GM23338 (cell line): ENCODE measurements around the gene ZNF605. TPM values are rescaled to one million over a fixed set of nuclear protein-coding genes. Genes with fewer than 3 reads are reported as not detected.
A peak's percentile ranks its signal among the peaks of the same experiment; 100 is the strongest.

Experiments
- ATAC-seq: fragments of 200-7000 bp; cut with Tn5 transposase; 3 replicates; pipeline ENCODE4 v1.9.1; 2020
- DNase-seq: peaks from one replicate; pipeline ENCODE4 v3.0.0-alpha.2; 2015; ENCODE audit warnings: low spot score
- H2AFZ ChIP-seq: fragments of 200-600 bp; sonication (generic); 2 replicates; pipeline ENCODE4 v1.8.0; 2016; ENCODE audit warnings: antibody characterized with exemption, mild to moderate bottlenecking, moderate library complexity
- H3F3A ChIP-seq: fragments of 200-600 bp; sonication (generic); replicated peaks from 2 replicates; pipeline ENCODE4 v1.8.0; 2017; ENCODE audit warnings: antibody characterized with exemption, mixed run types, low read depth
- H3K27ac ChIP-seq: fragments of 200-600 bp; sonication (generic); 2 replicates; pipeline ENCODE4 v1.6.1; 2016; ENCODE audit warnings: low read depth
- H3K27me3 ChIP-seq: fragments of 200-600 bp; sonication (generic); 2 replicates; pipeline ENCODE4 v1.8.0; 2016; ENCODE audit warnings: mild to moderate bottlenecking, mixed run types, moderate library complexity; ENCODE audit not compliant: insufficient read depth
- H3K36me3 ChIP-seq: fragments of 200-600 bp; sonication (generic); 2 replicates; pipeline ENCODE4 v1.8.0; 2016; ENCODE audit warnings: mild to moderate bottlenecking; ENCODE audit not compliant: insufficient read depth
- H3K4me1 ChIP-seq: fragments of 200-600 bp; sonication (generic); 2 replicates; pipeline ENCODE4 v1.8.0; 2016; ENCODE audit warnings: mild to moderate bottlenecking, moderate library complexity; ENCODE audit not compliant: insufficient read depth
- H3K4me2 ChIP-seq: fragments of 200-600 bp; sonication (generic); 2 replicates; pipeline ENCODE4 v1.7.1; 2017; ENCODE audit warnings: mixed run types
- H3K4me3 ChIP-seq: fragments of 200-600 bp; sonication (generic); 2 replicates; pipeline ENCODE4 v1.6.1; 2016; ENCODE audit warnings: mixed run types
- H3K79me2 ChIP-seq: fragments of 200-600 bp; sonication (generic); replicated peaks from 2 replicates; pipeline ENCODE4 v1.8.0; 2017; ENCODE audit warnings: mild to moderate bottlenecking; ENCODE audit not compliant: insufficient read depth
- H3K9me2 ChIP-seq: fragments of 200-600 bp; sonication (generic); 2 replicates; pipeline ENCODE4 v1.8.0; 2017; ENCODE audit not compliant: insufficient read depth
- H4K20me1 ChIP-seq: fragments of 200-600 bp; sonication (generic); replicated peaks from 2 replicates; pipeline ENCODE4 v1.8.0; 2017; ENCODE audit warnings: mild to moderate bottlenecking; ENCODE audit not compliant: insufficient read depth
- H3K27ac Mint-ChIP-seq: 2 replicates; pipeline ENCODE4 v1.8.0; 2020; ENCODE audit warnings: inconsistent platforms, mild to moderate bottlenecking, moderate library complexity, mixed read lengths
- H3K27me3 Mint-ChIP-seq: 3 replicates; pipeline ENCODE4 v1.8.0; 2022; ENCODE audit warnings: low read depth, mild to moderate bottlenecking, moderate library complexity, mixed read lengths, inconsistent platforms; ENCODE audit not compliant: insufficient read depth, poor library complexity
- H3K36me3 Mint-ChIP-seq: 3 replicates; pipeline ENCODE4 v1.8.0; 2021; ENCODE audit warnings: low read depth, mild to moderate bottlenecking, inconsistent platforms, moderate library complexity, mixed read lengths
- H3K4me1 Mint-ChIP-seq: 3 replicates; pipeline ENCODE4 v1.8.0; 2020; ENCODE audit warnings: mild to moderate bottlenecking, inconsistent platforms, mixed read lengths
- H3K4me3 Mint-ChIP-seq: 3 replicates; pipeline ENCODE4 v1.8.0; 2021; ENCODE audit warnings: moderate library complexity, mild to moderate bottlenecking, inconsistent platforms, mixed read lengths
- H3K9me3 Mint-ChIP-seq: 3 replicates; pipeline ENCODE4 v1.8.0; 2020; ENCODE audit warnings: moderate library complexity, mild to moderate bottlenecking, inconsistent platforms, mixed read lengths
- ETS1 ChIP-seq: IDR thresholded peaks from 2 replicates; pipeline ENCODE4 v1.6.1; 2016; ENCODE audit warnings: antibody characterized with exemption
- EZH2 ChIP-seq: fragments of 200-600 bp; sonication (generic); IDR thresholded peaks from one replicate; pipeline ENCODE4 v1.8.0; 2017; ENCODE audit warnings: antibody characterized with exemption, mild to moderate bottlenecking, low read depth; ENCODE audit not compliant: unreplicated experiment
- JUNB ChIP-seq: IDR thresholded peaks from one replicate; pipeline ENCODE4 v1.6.1; 2016; ENCODE audit warnings: antibody characterized with exemption; ENCODE audit not compliant: unreplicated experiment
- ZNF331 ChIP-seq: fragments of 250-450 bp; sonication (Bioruptor Pico); IDR thresholded peaks from 2 replicates; pipeline ENCODE4 v1.5.0; 2020; ENCODE audit warnings: low read depth, mild to moderate bottlenecking, moderate library complexity
- ZNF462 ChIP-seq: fragments of 250-450 bp; sonication (Bioruptor Pico); IDR thresholded peaks from 2 replicates; pipeline ENCODE4 v1.5.0; 2020; ENCODE audit warnings: mild to moderate bottlenecking, moderate library complexity
- polyA plus RNA-seq: library from polyadenylated mRNA; unstranded; fragments of >200 nt; fragmentation: Nextera tagmentation; extraction: Ambion mirVana; gene quantifications from 2 replicates; pipeline ENCODE4 v1.2.1, GENCODE V29; 2016
- total RNA-seq: library from RNA; depleted of rRNA; stranded (reverse); fragments of >200 nt; shearing (Covaris generic); gene quantifications from 2 replicates; pipeline ENCODE4 v1.2.3, GENCODE V29; 2014

Gene ZNF605
- total and polyA plus RNA-seq, 2 experiments from 2014 or later: 13.5 to 17.1 TPM

GRCh38 chr12:132873724-132874123, 82.4 kb downstream of the ZNF605 start:
- H3K4me2 ChIP-seq: no peak overlapping the region
- peak overlapping the region; percentile 86; the same call in 1 of the 2 replicates for H3K27ac Mint-ChIP-seq
- 0 out of 2 replicates have a peak, but pooled peaks cover 4% of the 10 kb centered on the region for H3F3A ChIP-seq
- no peaks in the 10 kb centered on the region for H3K4me1 Mint-ChIP-seq
- H3K4me3 ChIP-seq: no peak overlapping the region
- DNase-seq (no peak), ATAC-seq (no peak)
- no peak overlapping the region for H2AFZ ChIP-seq
- H3K4me3 Mint-ChIP-seq: no peak overlapping the region
- no peaks in the 10 kb centered on the region; the same call in none of the 2 replicates for H4K20me1 ChIP-seq
- 0 out of 2 replicates have a peak, but pooled peaks cover 20% of the 10 kb centered on the region for H3K36me3 ChIP-seq
- no peak overlapping the region; the same call in 1 of the 2 replicates for H3K27ac ChIP-seq
- H3K27me3 Mint-ChIP-seq: no peaks in the 10 kb centered on the region
- no peaks in the 10 kb centered on the region for H3K9me3 Mint-ChIP-seq
- TF ChIP-seq ETS1 (no peak), ZNF462 (CRISPR knock-in tag) (no peak), JUNB (no peak), ZNF331 (CRISPR knock-in tag) (no peak), EZH2 (no peak)
- H3K4me1 ChIP-seq: no peaks in the 10 kb centered on the region
- H3K9me2 ChIP-seq: no peaks in the 10 kb centered on the region
- H3K27me3 ChIP-seq: no peaks in the 10 kb centered on the region
- peaks cover 41% of the 10 kb centered on the region for H3K36me3 Mint-ChIP-seq
- 0 out of 2 replicates have a peak, but pooled peaks cover 2% of the 10 kb centered on the region for H3K79me2 ChIP-seq
